ENCODE data around the gene SNRNP35.
"Not testable (repeated sequence)": the region's sequence is repeated elsewhere in the genome, so short reads cannot be mapped to it uniquely, and the experiment has no call there.

SNRNP35 gene

GRCh38 chr12:123427036-123427769 is 30.7 kb upstream of the SNRNP35 start:
- Histone ChIP-seq H3K9ac (ENCODE audit: low read length) (no peak overlapping the region), H3K4me3 (ENCODE audit: low read length) (no peak overlapping the region), H2AK5ac (ENCODE audit: low read length) (no peak overlapping the region), H3K23ac (ENCODE audit: low read length) (no peak overlapping the region), H3K56ac (ENCODE audit: low read length) (no peak overlapping the region), H3K27ac (ENCODE audit: low read depth, low read length) (no peak overlapping the region), H3K4me2 (ENCODE audit: low read length) (no peak overlapping the region), H3K27me3 (ENCODE audit: insufficient read depth, low read length, poor library complexity) (no peaks in the 10 kb centered on the region), H2BK15ac (replicated peaks; ENCODE audit: low read depth) (no peak overlapping the region), H3K79me1 (ENCODE audit: low read length) (no peaks in the 10 kb centered on the region), H4K8ac (ENCODE audit: low read depth, low read length) (no peak overlapping the region), H3K18ac (ENCODE audit: low read length) (no peak overlapping the region), H3K79me2 (ENCODE audit: control insufficient read depth, insufficient read depth, low read length) (no peaks in the 10 kb centered on the region), H3K36me3 (ENCODE audit: control insufficient read depth, insufficient read depth, low read length) (no peaks in the 10 kb centered on the region), H2BK120ac (ENCODE audit: low read depth, low read length) (no peak overlapping the region), H2BK5ac (ENCODE audit: low read length) (no peak overlapping the region), H4K5ac (ENCODE audit: low read length) (no peak overlapping the region), H3K4me1 (ENCODE audit: control insufficient read depth, low read depth, low read length) (no peaks in the 10 kb centered on the region), H3K4ac (ENCODE audit: low read depth, low read length) (no peak overlapping the region)
- DNase-seq, result no peak
- no CpG with 5 or more reads among the region's 8 CpGs for WGBS (ENCODE audit: extremely low coverage, insufficient coverage, low lambda C conversion rate)

GRCh38 chr12:123428591-123428990 is 29.3 kb upstream of the SNRNP35 start:
- H3K23ac ChIP-seq (ENCODE audit: low read length), result no peak overlapping the region
- WGBS (ENCODE audit: extremely low coverage, insufficient coverage, low lambda C conversion rate), result no CpG with 5 or more reads among the region's 6 CpGs
- H4K5ac ChIP-seq (ENCODE audit: low read length), result no peak overlapping the region

GRCh38 chr12:123429101-123429500 is 28.8 kb upstream of the SNRNP35 start:
- H2AK5ac ChIP-seq (ENCODE audit: low read length); H3K36me3 ChIP-seq (ENCODE audit: control insufficient read depth, insufficient read depth, low read length); H3K4me2 ChIP-seq (ENCODE audit: low read length); H3K79me2 ChIP-seq (ENCODE audit: control insufficient read depth, insufficient read depth, low read length); DNase-seq; H4K8ac ChIP-seq (ENCODE audit: low read depth, low read length); H2BK5ac ChIP-seq (ENCODE audit: low read length); H3K9ac ChIP-seq (ENCODE audit: low read length); H2BK15ac ChIP-seq (replicated peaks; ENCODE audit: low read depth); H3K56ac ChIP-seq (ENCODE audit: low read length); H2BK120ac ChIP-seq (ENCODE audit: low read depth, low read length); H3K79me1 ChIP-seq (ENCODE audit: low read length); H3K23ac ChIP-seq (ENCODE audit: low read length); H3K4me1 ChIP-seq (ENCODE audit: control insufficient read depth, low read depth, low read length); H3K18ac ChIP-seq (ENCODE audit: low read length); H4K5ac ChIP-seq (ENCODE audit: low read length); H3K4ac ChIP-seq (ENCODE audit: low read depth, low read length); H3K4me3 ChIP-seq (ENCODE audit: low read length); H3K27me3 ChIP-seq (ENCODE audit: insufficient read depth, low read length, poor library complexity); H3K27ac ChIP-seq (ENCODE audit: low read depth, low read length): not testable (repeated sequence)
- no CpG with 5 or more reads among the region's 8 CpGs for WGBS (ENCODE audit: extremely low coverage, insufficient coverage, low lambda C conversion rate)

More at GRCh38 chr12:123428591-123428990, 29.3 kb upstream of the SNRNP35 start:
- H2BK15ac ChIP-seq (replicated peaks; ENCODE audit: low read depth), result no peak overlapping the region
- H3K4me1 ChIP-seq (ENCODE audit: control insufficient read depth, low read depth, low read length), result no peaks in the 10 kb centered on the region
- no peak overlapping the region for H4K8ac ChIP-seq (ENCODE audit: low read depth, low read length)
- no peak overlapping the region for H2AK5ac ChIP-seq (ENCODE audit: low read length)
- H3K79me1 ChIP-seq (ENCODE audit: low read length), result no peaks in the 10 kb centered on the region
- no peak overlapping the region for H3K18ac ChIP-seq (ENCODE audit: low read length)
- H2BK5ac ChIP-seq (ENCODE audit: low read length), result no peak overlapping the region
- no peak overlapping the region for H3K9ac ChIP-seq (ENCODE audit: low read length)
- H3K4me3 ChIP-seq (ENCODE audit: low read length), result no peak overlapping the region
- no peaks in the 10 kb centered on the region for H3K79me2 ChIP-seq (ENCODE audit: control insufficient read depth, insufficient read depth, low read length)
- no peak overlapping the region for H2BK120ac ChIP-seq (ENCODE audit: low read depth, low read length)
- H3K27ac ChIP-seq (ENCODE audit: low read depth, low read length), result no peak overlapping the region
- no peaks in the 10 kb centered on the region for H3K27me3 ChIP-seq (ENCODE audit: insufficient read depth, low read length, poor library complexity)
- no peak for DNase-seq
- H3K36me3 ChIP-seq (ENCODE audit: control insufficient read depth, insufficient read depth, low read length), result no peaks in the 10 kb centered on the region
- H3K4ac ChIP-seq (ENCODE audit: low read depth, low read length), result no peak overlapping the region
- H3K4me2 ChIP-seq (ENCODE audit: low read length), result no peak overlapping the region
- H3K56ac ChIP-seq (ENCODE audit: low read length), result no peak overlapping the region

GRCh38 chr12:123431951-123432817 is 25.8 kb upstream of the SNRNP35 start:
- not testable (repeated sequence) for H4K8ac ChIP-seq (ENCODE audit: low read depth, low read length); H3K9ac ChIP-seq (ENCODE audit: low read length); H3K23ac ChIP-seq (ENCODE audit: low read length); H3K4me1 ChIP-seq (ENCODE audit: control insufficient read depth, low read depth, low read length); H3K56ac ChIP-seq (ENCODE audit: low read length); H3K79me2 ChIP-seq (ENCODE audit: control insufficient read depth, insufficient read depth, low read length); H3K4me2 ChIP-seq (ENCODE audit: low read length); H4K5ac ChIP-seq (ENCODE audit: low read length); H3K4ac ChIP-seq (ENCODE audit: low read depth, low read length); H2BK15ac ChIP-seq (replicated peaks; ENCODE audit: low read depth); H3K4me3 ChIP-seq (ENCODE audit: low read length); H3K36me3 ChIP-seq (ENCODE audit: control insufficient read depth, insufficient read depth, low read length); H3K18ac ChIP-seq (ENCODE audit: low read length); H2BK120ac ChIP-seq (ENCODE audit: low read depth, low read length); H2BK5ac ChIP-seq (ENCODE audit: low read length); DNase-seq; H3K27me3 ChIP-seq (ENCODE audit: insufficient read depth, low read length, poor library complexity); H3K79me1 ChIP-seq (ENCODE audit: low read length); H2AK5ac ChIP-seq (ENCODE audit: low read length); H3K27ac ChIP-seq (ENCODE audit: low read depth, low read length)
- no CpG with 5 or more reads among the region's 15 CpGs for WGBS (ENCODE audit: extremely low coverage, insufficient coverage, low lambda C conversion rate)

- WGBS (ENCODE audit: extremely low coverage, insufficient coverage, low lambda C conversion rate), result no CpG with 5 or more reads among the region's 6 CpGs
- no peaks in the 10 kb centered on the region for H3K79me2 ChIP-seq (ENCODE audit: control insufficient read depth, insufficient read depth, low read length)
Observed at GRCh38 chr12:123433615-123434014, 24.3 kb upstream of the SNRNP35 start.

More at GRCh38 chr12:123433615-123434014, 24.3 kb upstream of the SNRNP35 start:
- no peak overlapping the region for H3K4me3 ChIP-seq (ENCODE audit: low read length)
- no peak overlapping the region for H2BK15ac ChIP-seq (replicated peaks; ENCODE audit: low read depth)
- H3K56ac ChIP-seq (ENCODE audit: low read length), result no peak overlapping the region
- no peaks in the 10 kb centered on the region for H3K79me1 ChIP-seq (ENCODE audit: low read length)
- H2BK5ac ChIP-seq (ENCODE audit: low read length), result no peak overlapping the region
- no peak overlapping the region for H3K4ac ChIP-seq (ENCODE audit: low read depth, low read length)
- no peak for DNase-seq
- H3K18ac ChIP-seq (ENCODE audit: low read length), result no peak overlapping the region
- H3K27ac ChIP-seq (ENCODE audit: low read depth, low read length), result no peak overlapping the region
- no peak overlapping the region for H4K8ac ChIP-seq (ENCODE audit: low read depth, low read length)
- H3K36me3 ChIP-seq (ENCODE audit: control insufficient read depth, insufficient read depth, low read length), result no peaks in the 10 kb centered on the region
- no peak overlapping the region for H3K9ac ChIP-seq (ENCODE audit: low read length)
- no peaks in the 10 kb centered on the region for H3K4me1 ChIP-seq (ENCODE audit: control insufficient read depth, low read depth, low read length)
- H2BK120ac ChIP-seq (ENCODE audit: low read depth, low read length), result no peak overlapping the region
- no peak overlapping the region for H4K5ac ChIP-seq (ENCODE audit: low read length)
- H3K23ac ChIP-seq (ENCODE audit: low read length), result no peak overlapping the region
- H3K4me2 ChIP-seq (ENCODE audit: low read length), result no peak overlapping the region
- H3K27me3 ChIP-seq (ENCODE audit: insufficient read depth, low read length, poor library complexity), result no peaks in the 10 kb centered on the region
- H2AK5ac ChIP-seq (ENCODE audit: low read length), result no peak overlapping the region

All from mesendoderm (in vitro differentiated cells).